K562 (cell line): ENCODE measurements around the gene PPP4R3A. TPM values are rescaled to one million over a fixed set of nuclear protein-coding genes. Genes with fewer than 3 reads are reported as not detected.

Experiments used
- BMI1 ChIP-seq: fragments of 150-350 bp; IDR thresholded peaks from 2 replicates; pipeline ENCODE4 v1.6.1; 2014; ENCODE audit warnings: low read length
- CC2D1A ChIP-seq: fragments of 450-650 bp; IDR thresholded peaks from 2 replicates; pipeline ENCODE4 v1.6.1; 2017; ENCODE audit warnings: mild to moderate bottlenecking
- DPF2 ChIP-seq: fragments of 450-650 bp; IDR thresholded peaks from 2 replicates; pipeline ENCODE4 v1.6.1; 2016
- ELF4 ChIP-seq: fragments of 450-650 bp; formaldehyde crosslinking; IDR thresholded peaks from 2 replicates; pipeline ENCODE4 v1.4.0; 2022; ENCODE audit warnings: missing genetic modification characterization
- EP400 ChIP-seq: fragments of 450-650 bp; IDR thresholded peaks from 2 replicates; pipeline ENCODE4 v1.6.1; 2017; ENCODE audit warnings: antibody characterized with exemption, mild to moderate bottlenecking, moderate library complexity
- HNRNPLL ChIP-seq: fragments of 200-400 bp; formaldehyde crosslinking; IDR thresholded peaks from 2 replicates; pipeline ENCODE4 v1.6.1; 2017; ENCODE audit warnings: low read length, low read depth, mild to moderate bottlenecking; ENCODE audit not compliant: poor library complexity, severe bottlenecking
- KDM1A ChIP-seq, 2 experiments: fragments of 450-650 bp; IDR thresholded peaks; 2 replicates each; pipeline ENCODE4 v1.6.1; 2016; ENCODE audit warnings: mild to moderate bottlenecking in 2 of 2
- KDM5B ChIP-seq: fragments of 200-600 bp; sonication (generic); IDR thresholded peaks from 2 replicates; pipeline ENCODE4 v1.6.1; 2012; ENCODE audit warnings: low read depth, mild to moderate bottlenecking, moderate library complexity, low read length, control low read depth, inconsistent platforms; ENCODE audit not compliant: insufficient replicate concordance
- LARP7 ChIP-seq: fragments of 450-650 bp; IDR thresholded peaks from 2 replicates; pipeline ENCODE4 v1.6.1; 2016
- MCM3 ChIP-seq: fragments of 450-650 bp; IDR thresholded peaks from 2 replicates; pipeline ENCODE4 v1.6.1; 2016
- MED1 ChIP-seq: sonication (generic); formaldehyde crosslinking; IDR thresholded peaks from 2 replicates; pipeline ENCODE4 v1.8.1; 2023; ENCODE audit warnings: missing genetic modification reagents, borderline replicate concordance
- MTA3 ChIP-seq: fragments of 450-650 bp; formaldehyde crosslinking; IDR thresholded peaks from 2 replicates; pipeline ENCODE4 v1.6.1; 2017; ENCODE audit warnings: mild to moderate bottlenecking, borderline replicate concordance
- NFIC ChIP-seq: fragments of 450-650 bp; IDR thresholded peaks from 2 replicates; pipeline ENCODE4 v1.6.1; 2017; ENCODE audit warnings: mild to moderate bottlenecking, inconsistent platforms
- RAD21 ChIP-seq, 2 experiments: fragments of 250-450 bp in 1 of 2; fragments of 450-650 bp in 1 of 2; sonication (Bioruptor Pico) in 1 of 2; formaldehyde crosslinking in 1 of 2; IDR thresholded peaks in 1 of 2; conservative IDR thresholded peaks in 1 of 2; 2 replicates each; pipeline versions ENCODE4 v1.4.0 to v1.8.0; 2020 to 2022; ENCODE audit warnings: mild to moderate bottlenecking in 2 of 2, moderate library complexity in 1 of 2
- RBFOX2 ChIP-seq: fragments of 200-400 bp; formaldehyde crosslinking; IDR thresholded peaks from 2 replicates; pipeline ENCODE4 v1.6.1; 2017; ENCODE audit warnings: low read depth, mild to moderate bottlenecking, low read length, moderate library complexity
- U2AF1 ChIP-seq: fragments of 200-400 bp; formaldehyde crosslinking; optimal IDR thresholded peaks from 2 replicates; pipeline ENCODE3; 2017; ENCODE audit warnings: mild to moderate bottlenecking, low read depth, low read length, moderate library complexity
- YY1 ChIP-seq, 3 experiments: IDR thresholded peaks; 2 replicates each; pipeline ENCODE4 v1.6.1; 2011; ENCODE audit warnings: low read length in 2 of 3, mild to moderate bottlenecking in 2 of 3, moderate library complexity in 2 of 3, borderline replicate concordance in 1 of 3, control low read depth in 1 of 3, low read depth in 1 of 3; ENCODE audit not compliant: insufficient read depth in 3 of 3, insufficient replicate concordance in 2 of 3, control insufficient read depth in 1 of 3, insufficient read length in 1 of 3; ENCODE audit errors: extremely low read depth in 1 of 3
- ZBTB7A ChIP-seq: IDR thresholded peaks from 2 replicates; pipeline ENCODE4 v1.6.1; 2011; ENCODE audit warnings: low read depth, mild to moderate bottlenecking, low read length, moderate library complexity, borderline replicate concordance; ENCODE audit not compliant: control insufficient read depth
- ZKSCAN1 ChIP-seq: fragments of 150-350 bp; IDR thresholded peaks from 2 replicates; pipeline ENCODE4 v1.6.1; 2016; ENCODE audit warnings: low read depth, low read length
- ZNF79 ChIP-seq: fragments of 250-450 bp; sonication (Bioruptor Pico); IDR thresholded peaks from 2 replicates; pipeline ENCODE4 v1.4.0; 2020; ENCODE audit warnings: low read depth, mild to moderate bottlenecking, moderate library complexity
- ZSCAN29 ChIP-seq: fragments of 450-650 bp; IDR thresholded peaks from 2 replicates; pipeline ENCODE4 v1.6.1; 2017
- polyA plus RNA-seq, 8 experiments: library from polyadenylated mRNA; depleted of rRNA in 4 of 8; stranded (reverse) in 5 of 8; unstranded in 3 of 8; fragments of >200 nt; fragmentation: Nextera tagmentation in 2 of 8; fragmentation: Illumina TruSeq in 1 of 8; extraction: Ambion mirVana in 2 of 8; extraction: Trizol in 1 of 8; gene quantifications; 2 replicates each; pipeline versions ENCODE4 v1.2.1 to v1.2.3, GENCODE V29; 2011 to 2014; ENCODE audit warnings: inconsistent platforms in 1 of 8, missing spikeins in 1 of 8
- total RNA-seq, 7 experiments: library from RNA; depleted of rRNA in 6 of 7; stranded (reverse); fragments of >200 nt in 6 of 7; fragmentation: Illumina TruSeq in 2 of 7; extraction: Trizol in 2 of 7; gene quantifications; 2 replicates each; pipeline versions ENCODE4 v1.2.1 to v1.2.3, GENCODE V29; 2011 to 2021; ENCODE audit warnings: low replicate concordance in 1 of 7
- TF ChIP-seq, protein P1 (sequence below): fragments of 450-650 bp; IDR thresholded peaks from 2 replicates; pipeline ENCODE4 v1.6.1; 2016; ENCODE audit warnings: low read depth

PPP4R3A gene
- total and polyA plus RNA-seq, 9 of the 15 experiments (the other 6 are each of a cell fraction or from before 2014, with no cell fraction given): 9.5 to 54.9 (median 44.9) TPM

DNA sequence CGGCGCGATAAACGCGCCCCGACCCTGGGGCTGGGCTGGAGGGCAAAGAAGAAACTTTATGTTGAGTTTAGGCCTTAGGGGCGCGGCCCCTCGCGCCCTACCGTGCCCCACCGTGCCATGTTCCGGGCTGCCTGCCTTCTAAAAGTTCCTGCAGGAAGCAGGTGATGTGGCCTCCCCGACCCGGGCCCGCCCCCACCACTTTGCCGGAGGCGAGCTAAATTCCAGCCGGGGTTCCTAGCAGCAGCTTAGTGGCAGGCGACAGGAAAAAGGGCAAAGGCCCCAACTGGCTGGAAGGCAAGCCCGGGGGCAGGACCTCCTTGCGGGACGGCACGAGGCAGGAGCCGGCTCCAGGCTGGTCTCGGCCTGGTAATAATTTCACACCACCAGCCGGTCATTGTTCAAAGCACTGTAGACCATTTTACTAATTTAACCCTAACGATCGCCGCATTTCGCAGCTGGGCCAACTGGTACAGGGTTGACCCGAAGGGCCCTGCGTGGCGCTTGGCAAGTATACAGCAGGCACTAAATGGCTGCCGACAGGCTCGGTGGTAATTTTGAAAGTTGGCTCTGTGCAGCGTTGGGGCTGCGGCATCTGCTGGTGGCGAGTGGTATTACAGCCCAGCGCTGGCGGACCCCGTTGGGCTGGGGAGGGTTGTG lies 91.6 kb downstream of the PPP4R3A start (continued):
- TF ChIP-seq, protein P1, sequence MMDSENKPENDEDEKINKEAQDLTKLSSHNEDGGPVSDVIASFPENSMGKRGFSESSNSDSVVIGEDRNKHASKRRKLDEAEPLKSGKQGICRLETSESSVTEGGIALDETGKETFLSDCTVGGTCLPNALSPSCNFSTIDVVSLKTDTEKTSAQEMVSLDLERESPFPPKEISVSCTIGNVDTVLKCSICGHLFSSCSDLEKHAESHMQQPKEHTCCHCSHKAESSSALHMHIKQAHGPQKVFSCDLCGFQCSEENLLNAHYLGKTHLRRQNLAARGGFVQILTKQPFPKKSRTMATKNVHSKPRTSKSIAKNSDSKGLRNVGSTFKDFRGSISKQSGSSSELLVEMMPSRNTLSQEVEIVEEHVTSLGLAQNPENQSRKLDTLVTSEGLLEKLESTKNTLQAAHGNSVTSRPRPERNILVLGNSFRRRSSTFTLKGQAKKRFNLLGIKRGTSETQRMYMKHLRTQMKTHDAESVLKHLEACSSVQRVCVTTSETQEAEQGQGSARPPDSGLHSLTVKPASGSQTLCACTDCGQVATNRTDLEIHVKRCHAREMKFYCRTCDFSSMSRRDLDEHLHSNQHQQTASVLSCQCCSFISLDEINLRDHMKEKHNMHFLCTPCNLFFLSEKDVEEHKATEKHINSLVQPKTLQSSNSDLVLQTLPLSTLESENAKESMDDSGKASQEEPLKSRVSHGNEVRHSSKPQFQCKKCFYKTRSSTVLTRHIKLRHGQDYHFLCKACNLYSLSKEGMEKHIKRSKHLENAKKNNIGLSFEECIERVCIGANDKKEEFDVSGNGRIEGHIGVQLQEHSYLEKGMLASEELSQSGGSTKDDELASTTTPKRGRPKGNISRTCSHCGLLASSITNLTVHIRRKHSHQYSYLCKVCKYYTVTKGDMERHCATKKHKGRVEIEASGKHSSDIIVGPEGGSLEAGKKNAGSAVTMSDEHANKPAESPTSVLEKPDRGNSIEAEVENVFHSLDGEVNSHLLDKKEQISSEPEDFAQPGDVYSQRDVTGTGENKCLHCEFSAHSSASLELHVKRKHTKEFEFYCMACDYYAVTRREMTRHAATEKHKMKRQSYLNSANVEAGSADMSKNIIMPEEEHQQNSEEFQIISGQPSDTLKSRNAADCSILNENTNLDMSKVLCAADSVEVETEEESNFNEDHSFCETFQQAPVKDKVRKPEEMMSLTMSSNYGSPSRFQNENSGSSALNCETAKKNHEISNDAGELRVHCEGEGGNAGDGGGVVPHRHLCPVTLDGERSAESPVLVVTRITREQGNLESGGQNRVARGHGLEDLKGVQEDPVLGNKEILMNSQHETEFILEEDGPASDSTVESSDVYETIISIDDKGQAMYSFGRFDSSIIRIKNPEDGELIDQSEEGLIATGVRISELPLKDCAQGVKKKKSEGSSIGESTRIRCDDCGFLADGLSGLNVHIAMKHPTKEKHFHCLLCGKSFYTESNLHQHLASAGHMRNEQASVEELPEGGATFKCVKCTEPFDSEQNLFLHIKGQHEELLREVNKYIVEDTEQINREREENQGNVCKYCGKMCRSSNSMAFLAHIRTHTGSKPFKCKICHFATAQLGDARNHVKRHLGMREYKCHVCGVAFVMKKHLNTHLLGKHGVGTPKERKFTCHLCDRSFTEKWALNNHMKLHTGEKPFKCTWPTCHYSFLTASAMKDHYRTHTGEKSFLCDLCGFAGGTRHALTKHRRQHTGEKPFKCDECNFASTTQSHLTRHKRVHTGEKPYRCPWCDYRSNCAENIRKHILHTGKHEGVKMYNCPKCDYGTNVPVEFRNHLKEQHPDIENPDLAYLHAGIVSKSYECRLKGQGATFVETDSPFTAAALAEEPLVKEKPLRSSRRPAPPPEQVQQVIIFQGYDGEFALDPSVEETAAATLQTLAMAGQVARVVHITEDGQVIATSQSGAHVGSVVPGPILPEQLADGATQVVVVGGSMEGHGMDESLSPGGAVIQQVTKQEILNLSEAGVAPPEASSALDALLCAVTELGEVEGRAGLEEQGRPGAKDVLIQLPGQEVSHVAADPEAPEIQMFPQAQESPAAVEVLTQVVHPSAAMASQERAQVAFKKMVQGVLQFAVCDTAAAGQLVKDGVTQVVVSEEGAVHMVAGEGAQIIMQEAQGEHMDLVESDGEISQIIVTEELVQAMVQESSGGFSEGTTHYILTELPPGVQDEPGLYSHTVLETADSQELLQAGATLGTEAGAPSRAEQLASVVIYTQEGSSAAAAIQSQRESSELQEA: no peak
- TF ChIP-seq MED1 (CRISPR knock-in tag) (no peak; the same call in 1 of the 2 replicates), CC2D1A (peak; percentile 47; the same call in 1 of the 2 replicates), ZBTB7A (no peak; the same call in 1 of the 2 replicates), RBFOX2 (peak; percentile 61), RAD21 (CRISPR knock-in tag; conservative IDR thresholded peaks at IDR 0.05 in 1 of 2, IDR thresholded peaks at IDR 0.05 in 1 of 2) (peak; percentile 75 to 83), ZKSCAN1 (0 out of 2 replicates have a peak, but pooled peaks have one; percentile 19), U2AF1 (no peak), MTA3 (no peak), NFIC (peak; percentile 30), KDM5B (peak; percentile 2), LARP7 (no peak), YY1 (IDR thresholded peaks at IDR 0.05; ENCODE audit: borderline replicate concordance in 1 of 3, control insufficient read depth in 1 of 3, extremely low read depth in 1 of 3, insufficient read depth in 3 of 3, insufficient read length in 1 of 3, insufficient replicate concordance in 2 of 3, low read depth in 1 of 3, low read length in 2 of 3) (peak in 2 of 3 experiments; percentile 57 to 59), DPF2 (no peak), ELF4 (no peak), BMI1 (no peak), MCM3 (no peak), HNRNPLL (no peak), KDM1A (IDR thresholded peaks at IDR 0.05) (0 out of 4 replicates have a peak, but pooled peaks of 1 of the 2 experiments have one; percentile 21), ZNF79 (CRISPR knock-in tag) (no peak), ZSCAN29 (no peak), EP400 (peak; percentile 67)
